Cardiac muscle cell (in vitro differentiated cells and primary cell): ENCODE measurements around the gene PRKCZ. TPM values are rescaled to one million over a fixed set of nuclear protein-coding genes. Genes with fewer than 3 reads are reported as not detected.
"Not testable (repeated sequence)": the region's sequence is repeated elsewhere in the genome, so short reads cannot be mapped to it uniquely, and the experiment has no call there.

ENCODE experiments used
- DNase-seq, 2 donors: peaks; one replicate each; pipeline versions ENCODE4 v3.0.0 to v3.0.0-alpha.2; 2010 to 2017; ENCODE audit warnings: low read depth in 1 of 2, low spot score in 1 of 2
- H3K27ac ChIP-seq: fragments of 200-600 bp; sonication (generic); 2 replicates; pipeline ENCODE4 v1.5.1; 2016
- H3K27me3 ChIP-seq: fragments of 200-600 bp; sonication (generic); 2 replicates; pipeline ENCODE4 v1.6.0; 2016; ENCODE audit warnings: control low read depth
- H3K36me3 ChIP-seq: fragments of 200-600 bp; sonication (generic); 2 replicates; pipeline ENCODE4 v1.5.1; 2016; ENCODE audit warnings: control low read depth
- H3K4me1 ChIP-seq: fragments of 200-600 bp; sonication (generic); 2 replicates; pipeline ENCODE4 v1.8.1; 2017; ENCODE audit warnings: low read depth, mild to moderate bottlenecking, mixed run types
- H3K4me3 ChIP-seq: fragments of 200-600 bp; sonication (generic); 2 replicates; pipeline ENCODE4 v1.5.1; 2016; ENCODE audit warnings: mild to moderate bottlenecking
- H3K9me3 ChIP-seq: fragments of 200-600 bp; sonication (generic); 2 replicates; pipeline ENCODE4 v1.5.1; 2017; ENCODE audit warnings: low read depth, mild to moderate bottlenecking, control low read depth
- polyA plus RNA-seq: library from polyadenylated mRNA; unstranded; fragments of >200 nt; fragmentation: Nextera tagmentation; extraction: Ambion mirVana; gene quantifications from 2 replicates; pipeline ENCODE4 v1.2.1, GENCODE V29; 2016
- total RNA-seq: library from RNA; depleted of rRNA; stranded (reverse); fragments of >200 nt; gene quantifications from 2 replicates; pipeline ENCODE4 v1.2.3, GENCODE V29; 2016
- TF ChIP-seq, protein P1 (sequence below): IDR thresholded peaks from 2 replicates; pipeline ENCODE4 v1.5.1; 2012; ENCODE audit warnings: low read depth, mild to moderate bottlenecking, low read length

PRKCZ gene
- total and polyA plus RNA-seq, 2 experiments from 2014 or later: 44.6 to 50.9 TPM

DNA sequence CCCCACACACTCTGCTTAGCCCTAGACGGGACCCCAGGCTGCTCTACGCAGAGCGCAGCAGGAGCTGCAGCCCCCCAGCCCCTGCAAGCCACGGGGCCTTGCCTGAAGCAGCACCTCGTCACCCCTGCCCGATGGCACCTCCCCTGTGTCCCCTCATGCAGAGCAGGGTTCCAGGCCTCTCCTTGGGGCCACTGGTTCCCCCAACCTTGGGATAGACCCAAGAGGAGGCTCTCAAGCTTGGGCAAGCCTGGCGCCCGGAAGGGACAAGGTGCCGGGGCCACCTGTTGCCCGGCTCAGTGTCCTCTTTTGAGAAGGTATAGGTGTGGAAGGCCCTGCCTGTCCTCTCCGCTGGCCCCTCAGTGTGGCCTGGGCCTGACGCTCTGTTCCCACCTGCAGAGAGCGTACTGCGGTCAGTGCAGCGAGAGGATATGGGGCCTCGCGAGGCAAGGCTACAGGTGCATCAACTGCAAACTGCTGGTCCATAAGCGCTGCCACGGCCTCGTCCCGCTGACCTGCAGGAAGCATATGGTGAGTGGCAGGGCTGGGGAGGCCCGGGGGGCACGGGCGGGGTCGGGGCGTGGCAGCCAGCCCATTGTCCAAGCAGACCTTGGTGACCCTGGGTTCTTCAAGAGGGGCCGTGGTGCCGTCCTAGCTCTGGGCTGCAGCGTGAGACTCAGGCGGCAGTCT, 93.7 kb downstream of the PRKCZ start:
- TF ChIP-seq, protein P1, sequence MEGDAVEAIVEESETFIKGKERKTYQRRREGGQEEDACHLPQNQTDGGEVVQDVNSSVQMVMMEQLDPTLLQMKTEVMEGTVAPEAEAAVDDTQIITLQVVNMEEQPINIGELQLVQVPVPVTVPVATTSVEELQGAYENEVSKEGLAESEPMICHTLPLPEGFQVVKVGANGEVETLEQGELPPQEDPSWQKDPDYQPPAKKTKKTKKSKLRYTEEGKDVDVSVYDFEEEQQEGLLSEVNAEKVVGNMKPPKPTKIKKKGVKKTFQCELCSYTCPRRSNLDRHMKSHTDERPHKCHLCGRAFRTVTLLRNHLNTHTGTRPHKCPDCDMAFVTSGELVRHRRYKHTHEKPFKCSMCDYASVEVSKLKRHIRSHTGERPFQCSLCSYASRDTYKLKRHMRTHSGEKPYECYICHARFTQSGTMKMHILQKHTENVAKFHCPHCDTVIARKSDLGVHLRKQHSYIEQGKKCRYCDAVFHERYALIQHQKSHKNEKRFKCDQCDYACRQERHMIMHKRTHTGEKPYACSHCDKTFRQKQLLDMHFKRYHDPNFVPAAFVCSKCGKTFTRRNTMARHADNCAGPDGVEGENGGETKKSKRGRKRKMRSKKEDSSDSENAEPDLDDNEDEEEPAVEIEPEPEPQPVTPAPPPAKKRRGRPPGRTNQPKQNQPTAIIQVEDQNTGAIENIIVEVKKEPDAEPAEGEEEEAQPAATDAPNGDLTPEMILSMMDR: no peak
- no peaks in the 10 kb centered on the region for H3K4me1 ChIP-seq
- no peaks in the 10 kb centered on the region for H3K36me3 ChIP-seq
- H3K4me3 ChIP-seq: no peak overlapping the region
- no peaks in the 10 kb centered on the region for H3K9me3 ChIP-seq
- no peaks in the 10 kb centered on the region for H3K27me3 ChIP-seq
- no peak for DNase-seq
- H3K27ac ChIP-seq: no peak overlapping the region

DNA sequence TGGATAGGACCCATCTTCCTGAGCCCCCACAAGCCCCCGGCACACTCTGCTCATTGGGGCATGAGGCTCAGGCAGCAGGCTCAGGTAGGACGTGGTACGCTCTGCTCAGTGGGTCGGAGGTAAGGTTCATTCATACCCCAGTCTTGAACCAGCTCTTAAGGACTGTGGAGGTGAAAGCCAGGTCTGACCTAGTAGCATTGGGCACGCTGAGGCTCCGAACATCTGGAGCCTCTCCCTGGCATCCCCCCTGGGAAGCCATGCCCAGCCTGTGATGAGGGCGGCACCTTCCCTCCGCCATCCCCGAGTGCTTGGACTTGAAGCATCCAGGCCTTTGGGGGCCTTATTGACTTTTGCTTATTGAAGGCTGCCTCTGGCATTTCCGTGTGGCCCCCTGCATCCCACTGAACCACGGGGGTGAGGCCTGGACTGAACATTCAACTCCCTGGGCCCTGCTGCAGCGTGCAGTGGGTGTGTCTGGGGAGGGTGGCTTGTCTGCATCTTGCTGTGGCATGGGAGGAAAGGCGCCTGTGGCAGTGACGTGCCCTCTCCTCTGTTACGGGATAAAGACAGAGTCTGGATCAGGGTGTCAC, 94.4 kb downstream of the PRKCZ start:
- Histone ChIP-seq H3K27me3 (no peaks in the 10 kb centered on the region), H3K36me3 (no peaks in the 10 kb centered on the region), H3K4me1 (no peaks in the 10 kb centered on the region), H3K9me3 (no peaks in the 10 kb centered on the region), H3K27ac (no peak overlapping the region), H3K4me3 (no peak overlapping the region)
- TF ChIP-seq, protein P1: no peak
- DNase-seq: no peak

- no peaks in the 10 kb centered on the region for H3K36me3 ChIP-seq
- H3K4me1 ChIP-seq: no peaks in the 10 kb centered on the region
- H3K9me3 ChIP-seq: no peaks in the 10 kb centered on the region
- no peak overlapping the region for H3K27ac ChIP-seq
- no peak for DNase-seq
- no peak overlapping the region for H3K4me3 ChIP-seq
- TF ChIP-seq, protein P1: no peak
- H3K27me3 ChIP-seq: no peaks in the 10 kb centered on the region
These were observed 96.0 kb downstream of the PRKCZ start for GRCh38 chr1:2145946-2146835.

DNA sequence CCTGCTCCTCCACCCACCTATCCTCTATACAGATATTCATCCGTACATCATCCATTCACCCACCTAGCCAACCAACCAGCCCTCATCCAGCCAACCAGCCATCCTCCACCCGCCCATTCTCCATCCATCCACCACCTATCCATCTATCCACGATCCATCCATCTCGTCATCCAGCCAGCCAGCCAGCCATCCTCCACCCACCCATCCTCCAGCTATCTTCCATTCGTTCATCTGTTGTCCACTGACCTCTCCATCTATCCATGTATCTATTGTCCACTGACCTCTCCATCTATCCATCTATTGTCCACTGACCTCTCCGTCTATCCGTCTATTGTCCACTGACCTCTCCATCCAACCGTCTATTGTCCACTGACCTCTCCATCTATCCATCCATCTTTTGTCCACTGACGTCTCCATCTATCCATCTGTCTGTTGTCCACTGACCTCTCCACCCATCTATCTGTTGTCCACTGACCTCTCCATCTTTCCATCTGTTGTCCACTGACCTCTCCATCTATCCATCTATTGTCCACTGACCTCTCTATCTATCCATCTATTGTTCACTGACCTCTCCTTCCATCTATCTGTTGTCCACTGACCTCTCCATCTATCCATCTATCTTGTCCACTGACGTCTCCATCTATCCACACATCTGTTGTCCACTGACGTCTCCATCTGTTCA, 96.8 kb downstream of the PRKCZ start:
- no peak overlapping the region for H3K27ac ChIP-seq
- H3K4me1 ChIP-seq: no peaks in the 10 kb centered on the region
- H3K4me3 ChIP-seq: no peak overlapping the region
- no peaks in the 10 kb centered on the region for H3K36me3 ChIP-seq
- no peak for DNase-seq
- no peaks in the 10 kb centered on the region for H3K9me3 ChIP-seq
- H3K27me3 ChIP-seq: no peaks in the 10 kb centered on the region
- TF ChIP-seq, protein P1: no peak

- H3K27ac ChIP-seq, H3K36me3 ChIP-seq, H3K4me1 ChIP-seq, H3K27me3 ChIP-seq, DNase-seq, H3K9me3 ChIP-seq, H3K4me3 ChIP-seq: not testable (repeated sequence)
These were observed 97.7 kb downstream of the PRKCZ start for GRCh38 chr1:2147869-2148268.
